CD14-positive monocyte (primary cell): ENCODE measurements around the gene TECPR1. TPM values are rescaled to one million over a fixed set of nuclear protein-coding genes. Genes with fewer than 3 reads are reported as not detected.

Source experiments
- DNase-seq, 3 donors: peaks; one replicate each; pipeline ENCODE4 v3.0.0-alpha.2; 2011 to 2022
- H2AFZ ChIP-seq: 2 replicates; pipeline ENCODE4 v1.6.0; 2012; ENCODE audit warnings: mild to moderate bottlenecking, low read depth, low read length, inconsistent platforms; ENCODE audit not compliant: insufficient read depth, poor library complexity, severe bottlenecking
- H3K27ac ChIP-seq, 2 donors: 1 replicate in 1 of 2; 2 replicates in 1 of 2; pipeline ENCODE4 v1.5.1; 2012 to 2013; ENCODE audit warnings: low read length in 2 of 2, control low read depth in 1 of 2, inconsistent platforms in 1 of 2, low read depth in 1 of 2, mild to moderate bottlenecking in 1 of 2
- H3K27me3 ChIP-seq, 2 donors: one replicate each; pipeline versions ENCODE4 v1.6.0 to v1.6.1; 2011 to 2013; ENCODE audit warnings: low read length in 2 of 2; ENCODE audit not compliant: control insufficient read depth in 2 of 2, insufficient read depth in 2 of 2
- H3K36me3 ChIP-seq, 2 donors: replicated peaks in 1 of 2; 1 replicate in 1 of 2; 2 replicates in 1 of 2; pipeline versions ENCODE4 v1.5.1 to v1.6.1; 2012 to 2013; ENCODE audit warnings: low read length in 2 of 2, control low read depth in 1 of 2, inconsistent platforms in 1 of 2, mild to moderate bottlenecking in 1 of 2; ENCODE audit not compliant: insufficient read depth in 2 of 2, control insufficient read depth in 1 of 2
- H3K4me1 ChIP-seq, 2 donors: 1 replicate in 1 of 2; 2 replicates in 1 of 2; pipeline versions ENCODE4 v1.5.1 to v1.6.1; 2012 to 2013; ENCODE audit warnings: low read length in 2 of 2, control low read depth in 1 of 2, inconsistent platforms in 1 of 2, mild to moderate bottlenecking in 1 of 2, moderate library complexity in 1 of 2; ENCODE audit not compliant: insufficient read depth in 2 of 2, control insufficient read depth in 1 of 2
- H3K4me2 ChIP-seq: replicated peaks from 2 replicates; pipeline ENCODE3; 2012; ENCODE audit warnings: low read length, moderate library complexity, mild to moderate bottlenecking; ENCODE audit not compliant: poor library complexity, severe bottlenecking; ENCODE audit errors: extremely low read depth
- H3K4me3 ChIP-seq, 3 experiments: fragments of 200-600 bp in 1 of 3; sonication (generic) in 1 of 3; replicated peaks in 1 of 3; 1 replicate in 2 of 3; 2 replicates in 1 of 3; pipeline ENCODE4 v1.5.1; 2011 to 2013; ENCODE audit warnings: low read length in 3 of 3, mild to moderate bottlenecking in 3 of 3, control low read depth in 2 of 3, low read depth in 2 of 3, inconsistent platforms in 1 of 3, moderate library complexity in 1 of 3
- H3K79me2 ChIP-seq: 2 replicates; pipeline ENCODE4 v1.6.0; 2012; ENCODE audit warnings: mild to moderate bottlenecking, control low read depth, inconsistent platforms, low read length, moderate library complexity; ENCODE audit not compliant: insufficient read depth
- H3K9ac ChIP-seq: 2 replicates; pipeline ENCODE4 v1.6.0; 2017; ENCODE audit warnings: low read length, mild to moderate bottlenecking; ENCODE audit not compliant: insufficient read depth, poor library complexity, severe bottlenecking
- H3K9me3 ChIP-seq, 2 donors: replicated peaks in 1 of 2; 1 replicate in 1 of 2; 2 replicates in 1 of 2; pipeline versions ENCODE4 v1.5.1 to v1.6.1; 2012 to 2013; ENCODE audit warnings: low read length in 2 of 2, control low read depth in 1 of 2; ENCODE audit not compliant: control insufficient read depth in 1 of 2, insufficient read depth in 1 of 2
- H4K20me1 ChIP-seq: 2 replicates; pipeline ENCODE4 v1.6.0; 2012; ENCODE audit warnings: mild to moderate bottlenecking, low read length, control low read depth, moderate library complexity; ENCODE audit not compliant: insufficient read depth
- H3K27ac Mint-ChIP-seq, 7 donors: one replicate each; pipeline ENCODE4 v1.8.0; 2020; ENCODE audit warnings: mild to moderate bottlenecking in 7 of 7, mixed read lengths in 7 of 7, moderate library complexity in 6 of 7, inconsistent platforms in 2 of 7
- H3K27me3 Mint-ChIP-seq, 3 donors: one replicate each; pipeline ENCODE4 v1.8.0; 2021 to 2022; ENCODE audit warnings: low read depth in 3 of 3, mild to moderate bottlenecking in 3 of 3, mixed read lengths in 3 of 3, moderate library complexity in 3 of 3, inconsistent platforms in 1 of 3
- H3K36me3 Mint-ChIP-seq, 2 donors: one replicate each; pipeline ENCODE4 v1.8.0; 2020; ENCODE audit warnings: mixed read lengths in 2 of 2, inconsistent platforms in 1 of 2, mild to moderate bottlenecking in 1 of 2
- H3K4me1 Mint-ChIP-seq: one replicate; pipeline ENCODE4 v1.8.0; 2020; ENCODE audit warnings: mild to moderate bottlenecking, mixed read lengths
- H3K4me3 Mint-ChIP-seq, 2 donors: one replicate each; pipeline ENCODE4 v1.8.0; 2020; ENCODE audit warnings: mild to moderate bottlenecking in 2 of 2, mixed read lengths in 2 of 2, moderate library complexity in 1 of 2
- H3K9me3 Mint-ChIP-seq, 7 donors: one replicate each; pipeline ENCODE4 v1.8.0; 2020 to 2022; ENCODE audit warnings: mixed read lengths in 7 of 7, mild to moderate bottlenecking in 6 of 7, moderate library complexity in 6 of 7, inconsistent platforms in 2 of 7
- CTCF ChIP-seq: fragments of 200-600 bp; IDR thresholded peaks from one replicate; pipeline ENCODE4 v1.8.0; 2022; ENCODE audit warnings: antibody characterized with exemption, mild to moderate bottlenecking
- WGBS: methylation state at CpG from one replicate; pipeline ENCODE4 v1.1.5; 2013; ENCODE audit warnings: missing lambda C conversion rate; ENCODE audit not compliant: insufficient coverage; 5-methylcytosine and 5-hydroxymethylcytosine counted together
- intact Hi-C, 2 donors: fragments of 100-400 bp; cut with micrococcal nuclease; formaldehyde crosslinking; loops; one replicate each; pipeline versions ENCODE4 v1.15.0 to v1.15.1; 2023
- polyA plus RNA-seq, 3 donors: library from polyadenylated mRNA; depleted of rRNA in 1 of 3; unstranded in 2 of 3; stranded (reverse) in 1 of 3; fragments of 300-500 nt in 2 of 3; fragments of >200 nt in 1 of 3; fragmentation: Illumina TruSeq in 2 of 3; gene quantifications; 1 replicate in 2 of 3; 2 replicates in 1 of 3; pipeline ENCODE4 v1.2.3, GENCODE V29; 2012 to 2021

TECPR1 gene
- polyA plus RNA-seq, 3 donors = 5.7 to 20.0 (median 10.2) TPM

GRCh38 chr7:98256431-98256830, 4.4 kb upstream of the TECPR1 start:
- Mint-ChIP-seq H3K4me3 (no peak overlapping the region), H3K27ac (peak overlapping the region in 1 of 7 donors; percentile 68), H3K4me1 (peaks cover 21% of the 10 kb centered on the region), H3K36me3 (peaks cover 28 to 52% of the 10 kb centered on the region in 2 donors), H3K27me3 (peaks cover 0 to 3% (median 0%) of the 10 kb centered on the region in 3 donors), H3K9me3 (peaks cover 0 to 4% (median 0%) of the 10 kb centered on the region in 7 donors)
- Histone ChIP-seq H3K4me3 (no peak overlapping the region), H3K27me3 (no peaks in the 10 kb centered on the region), H3K4me2 (no peak overlapping the region), H3K9ac (no peak overlapping the region), H4K20me1 (peaks cover 24% of the 10 kb centered on the region), H3K9me3 (no peaks in the 10 kb centered on the region), H3K4me1 (peaks cover 16 to 18% of the 10 kb centered on the region in 2 donors), H3K79me2 (peaks cover 37% of the 10 kb centered on the region), H3K36me3 (peaks cover 18 to 37% of the 10 kb centered on the region in 2 donors), H3K27ac (no peak overlapping the region), H2AFZ (no peak overlapping the region)
- WGBS = no CpG with 5 or more reads among the region's 7 CpGs
- no peak for TF ChIP-seq CTCF
- intact Hi-C loops = loop anchor here in 1 of 2 donors (10.0 kb wide), 1 partner anchor 122 kb away; no protein-coding TSS in a partner anchor
- DNase-seq = no peak

- no peak overlapping the region for H3K9ac ChIP-seq
- no peak for DNase-seq
- H3K4me2 ChIP-seq = no peak overlapping the region
- no peak overlapping the region for H2AFZ ChIP-seq
- H4K20me1 ChIP-seq = peaks cover 22% of the 10 kb centered on the region
- H3K9me3 ChIP-seq = no peaks in the 10 kb centered on the region
- peaks cover 40% of the 10 kb centered on the region for H3K79me2 ChIP-seq
- 100% methylated on average over 5 of the region's 11 CpGs for WGBS
- peaks cover 15 to 23% of the 10 kb centered on the region in 2 donors for H3K36me3 ChIP-seq
- peaks cover 0 to 3% (median 0%) of the 10 kb centered on the region in 3 donors for H3K27me3 Mint-ChIP-seq
- H3K27ac Mint-ChIP-seq = peak overlapping the region in 4 of 7 donors; percentile 32 to 66 (median 34)
- no peak overlapping the region for H3K4me3 ChIP-seq
- H3K4me1 ChIP-seq = peaks cover 30 to 32% of the 10 kb centered on the region in 2 donors
- intact Hi-C loops = loop anchor here (5.0 to 10.0 kb wide), 2 partner anchors 32 to 120 kb away; no protein-coding TSS in a partner anchor
- TF ChIP-seq CTCF = no peak
- peaks cover 33% of the 10 kb centered on the region for H3K4me1 Mint-ChIP-seq
- H3K9me3 Mint-ChIP-seq = peaks cover 0 to 3% (median 0%) of the 10 kb centered on the region in 7 donors
- no peaks in the 10 kb centered on the region for H3K27me3 ChIP-seq
- H3K27ac ChIP-seq = no peak overlapping the region
- H3K4me3 Mint-ChIP-seq = no peak overlapping the region
- H3K36me3 Mint-ChIP-seq = peaks cover 23 to 49% of the 10 kb centered on the region in 2 donors
Measured at GRCh38 chr7:98254951-98255610, 3.0 kb upstream of the TECPR1 start.
